HG02763 (cell line): ENCODE measurements around the gene NAMPT.
"Not testable (repeated sequence)": the region's sequence is repeated elsewhere in the genome, so short reads cannot be mapped to it uniquely, and the experiment has no call there.

Source experiments
- ATAC-seq: cut with Tn5 transposase; IDR thresholded peaks from one replicate; pipeline ENCODE4 v1.9.1; 2021; ENCODE audit warnings: mild to moderate bottlenecking, moderate library complexity; ENCODE audit not compliant: unreplicated experiment

The NAMPT gene

DNA sequence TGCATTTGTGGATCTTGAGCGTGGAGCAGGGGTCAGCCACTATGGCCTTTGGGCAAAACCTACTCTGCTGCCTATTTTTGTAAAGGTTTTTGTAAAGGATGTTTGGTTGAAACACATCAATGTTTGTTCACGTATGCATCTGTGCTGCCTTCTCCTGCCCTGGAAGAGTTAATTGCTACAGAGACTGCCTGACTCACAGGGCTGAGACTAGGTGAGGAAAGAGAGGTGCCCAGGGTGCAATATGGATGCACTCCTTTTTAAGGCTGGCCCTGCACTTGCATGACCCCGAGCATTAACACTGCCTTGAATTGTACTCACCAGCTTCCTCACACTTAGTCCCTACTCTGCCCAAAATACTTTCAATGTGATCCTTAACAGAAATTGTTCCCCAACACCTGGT is 20.9 kb upstream of the NAMPT start:
- ATAC-seq: no peak

DNA sequence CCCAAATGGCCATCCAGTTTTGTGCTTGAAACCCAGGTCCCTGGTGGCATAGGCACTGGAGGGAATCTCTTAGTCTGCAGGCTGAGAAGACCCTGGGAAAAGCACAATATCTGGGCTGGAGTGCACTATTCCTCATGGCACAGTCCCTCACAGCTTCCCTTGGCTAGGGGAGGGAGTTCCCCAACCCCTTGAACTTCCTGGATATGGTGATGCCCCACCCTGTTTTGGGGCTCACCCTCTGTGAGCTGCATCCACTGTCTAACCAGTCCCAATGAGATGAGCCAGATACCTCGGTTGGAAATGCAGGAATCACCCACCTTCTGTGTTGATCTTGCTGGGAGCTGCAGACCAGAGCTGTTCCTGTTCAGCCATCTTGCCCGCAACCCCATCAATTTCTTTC is 19.8 kb upstream of the NAMPT start:
- no peak for ATAC-seq

DNA sequence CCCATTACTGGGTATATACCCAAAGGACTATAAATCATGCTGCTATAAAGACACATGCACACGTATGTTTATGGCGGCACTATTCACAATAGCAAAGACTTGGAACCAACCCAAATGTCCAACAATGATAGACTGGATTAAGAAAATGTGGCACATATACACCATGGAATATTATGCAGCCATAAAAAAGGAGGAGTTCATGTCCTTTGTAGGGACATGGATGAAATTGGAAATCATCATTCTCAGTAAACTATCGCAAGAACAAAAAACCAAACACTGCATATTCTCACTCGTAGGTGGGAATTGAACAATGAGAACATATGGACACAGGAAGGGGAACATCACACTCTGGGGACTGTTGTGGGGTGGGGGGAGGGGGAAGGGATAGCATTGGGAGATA is 13.8 kb upstream of the NAMPT start:
- not testable (repeated sequence) for ATAC-seq

DNA sequence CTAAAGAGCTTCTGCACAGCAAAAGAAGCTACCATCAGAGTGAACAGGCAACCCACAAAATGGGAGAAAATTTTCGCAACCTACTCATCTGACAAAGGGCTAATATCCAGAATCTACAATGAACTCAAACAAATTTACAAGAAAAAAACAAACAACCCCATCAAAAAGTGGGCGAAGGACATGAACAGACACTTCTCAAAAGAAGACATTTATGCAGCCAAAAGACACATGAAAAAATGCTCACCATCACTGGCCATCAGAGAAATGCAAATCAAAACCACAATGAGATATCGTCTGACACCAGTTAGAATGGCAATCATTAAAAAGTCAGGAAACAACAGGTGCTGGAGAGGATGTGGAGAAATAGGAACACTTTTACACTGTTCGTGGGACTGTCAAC is 13.4 kb upstream of the NAMPT start:
- not testable (repeated sequence) for ATAC-seq

DNA sequence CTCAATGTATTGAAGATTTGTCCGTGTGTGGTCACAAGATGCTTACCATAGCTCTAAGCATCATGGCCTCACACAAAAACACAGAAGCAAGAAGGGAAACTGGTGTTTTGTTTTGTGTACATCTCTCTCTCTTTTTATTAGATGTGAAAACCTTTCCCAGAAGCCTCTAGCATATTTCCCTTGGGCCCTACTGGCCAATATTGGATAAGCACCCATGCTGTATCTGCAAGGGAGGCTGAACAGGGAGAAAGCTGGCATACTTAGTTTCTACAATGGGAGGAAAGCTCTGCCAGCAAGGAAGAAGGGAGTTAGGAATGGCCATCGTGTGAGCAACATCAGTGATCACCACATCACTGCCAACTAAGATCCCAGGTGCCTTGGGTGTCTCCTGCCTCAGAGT is 9.6 kb upstream of the NAMPT start:
- ATAC-seq: no peak

DNA sequence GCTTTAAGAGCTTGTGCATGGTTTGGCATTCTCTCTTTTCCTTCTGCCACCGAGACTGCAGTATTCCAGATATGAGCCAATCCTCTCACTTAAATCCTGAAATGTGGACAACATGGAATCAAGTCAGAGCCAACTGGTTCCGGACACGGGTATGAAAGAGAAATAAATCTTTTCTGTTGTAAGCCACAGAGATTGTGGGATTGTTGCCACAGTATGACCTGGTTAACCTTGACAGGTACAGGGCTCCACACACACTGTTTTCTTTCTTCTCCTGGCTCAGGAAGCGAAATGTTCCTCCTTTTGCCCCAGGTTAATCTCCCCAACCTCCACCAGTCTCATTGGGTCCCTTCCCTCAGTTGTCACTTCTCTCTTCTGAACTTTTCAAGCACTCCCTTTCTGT is 6.5 kb upstream of the NAMPT start:
- no peak for ATAC-seq

DNA sequence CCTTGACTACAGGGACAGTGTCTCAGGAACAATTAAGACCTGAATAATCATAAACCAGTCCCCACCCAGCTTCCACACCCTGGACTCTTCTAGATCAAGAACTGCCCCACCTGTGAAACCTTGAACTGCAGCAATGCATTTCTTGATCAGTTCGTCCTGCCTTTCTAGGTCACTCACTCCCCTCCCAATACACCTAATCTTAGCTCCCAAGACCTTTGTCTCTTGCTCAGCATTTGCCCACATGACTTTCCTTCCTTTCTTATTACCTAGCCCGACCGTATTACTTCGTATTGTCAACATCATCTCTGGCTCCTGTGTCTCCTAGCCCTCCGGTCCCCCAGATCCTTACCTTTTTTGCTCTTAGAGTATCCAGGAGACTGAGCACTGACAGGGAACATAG is 5.5 kb upstream of the NAMPT start:
- no peak for ATAC-seq

DNA sequence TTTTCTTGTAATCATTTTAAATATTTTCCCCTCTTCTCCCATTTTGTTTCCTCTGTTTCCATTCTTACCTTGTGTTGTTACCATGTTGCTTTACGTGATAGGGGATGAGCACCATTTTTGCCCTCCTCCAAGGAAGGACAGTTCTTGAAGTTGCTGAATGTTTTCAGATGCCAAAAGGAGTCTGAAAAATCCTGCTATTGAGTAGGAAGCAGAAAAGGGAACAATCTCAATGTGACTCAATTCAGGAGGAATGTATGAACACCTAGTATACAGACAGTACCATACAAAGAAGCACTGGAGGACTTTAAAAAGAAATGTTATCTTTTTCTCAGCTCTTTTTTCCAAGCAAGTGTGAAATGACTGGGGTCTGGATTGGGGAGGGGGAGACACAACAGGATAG is 5.1 kb upstream of the NAMPT start:
- no peak for ATAC-seq

DNA sequence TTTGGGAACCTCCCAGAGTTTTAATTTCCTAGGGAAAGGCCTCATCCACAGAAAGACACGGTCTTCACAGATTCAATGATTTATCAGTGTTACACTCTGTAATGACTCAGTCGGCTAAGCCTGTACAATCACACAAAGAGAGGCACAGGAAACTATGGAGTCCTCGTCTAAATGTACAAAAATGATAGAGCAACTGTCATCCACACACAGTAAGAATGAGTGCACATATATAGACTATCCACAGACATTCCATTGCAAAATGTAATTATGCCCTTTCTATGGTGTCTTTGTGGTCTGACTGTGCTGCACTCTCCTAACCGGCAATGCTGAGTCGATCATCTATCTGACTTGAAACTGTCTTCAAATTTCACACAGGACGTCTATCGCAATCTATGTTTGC is 3.5 kb upstream of the NAMPT start:
- ATAC-seq: no peak

DNA sequence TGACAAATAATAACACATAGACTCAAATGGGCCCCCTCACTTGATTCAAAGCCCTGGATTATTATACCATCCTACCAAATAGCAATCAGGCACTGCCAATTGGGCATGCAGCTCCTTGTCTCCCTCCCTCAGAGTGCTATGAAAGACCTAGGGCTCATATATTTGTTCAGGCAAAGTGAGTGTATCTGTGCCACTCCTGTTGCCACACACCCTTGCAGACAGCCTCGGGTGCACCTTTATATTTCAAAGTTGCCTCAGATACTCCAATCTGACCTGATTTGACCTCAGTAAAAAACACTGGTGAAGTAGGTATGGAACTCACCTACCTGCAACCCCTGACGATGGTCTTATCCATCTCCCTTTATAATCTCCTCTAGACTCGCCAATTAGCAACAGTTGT is 3.0 kb upstream of the NAMPT start:
- ATAC-seq: no peak

DNA sequence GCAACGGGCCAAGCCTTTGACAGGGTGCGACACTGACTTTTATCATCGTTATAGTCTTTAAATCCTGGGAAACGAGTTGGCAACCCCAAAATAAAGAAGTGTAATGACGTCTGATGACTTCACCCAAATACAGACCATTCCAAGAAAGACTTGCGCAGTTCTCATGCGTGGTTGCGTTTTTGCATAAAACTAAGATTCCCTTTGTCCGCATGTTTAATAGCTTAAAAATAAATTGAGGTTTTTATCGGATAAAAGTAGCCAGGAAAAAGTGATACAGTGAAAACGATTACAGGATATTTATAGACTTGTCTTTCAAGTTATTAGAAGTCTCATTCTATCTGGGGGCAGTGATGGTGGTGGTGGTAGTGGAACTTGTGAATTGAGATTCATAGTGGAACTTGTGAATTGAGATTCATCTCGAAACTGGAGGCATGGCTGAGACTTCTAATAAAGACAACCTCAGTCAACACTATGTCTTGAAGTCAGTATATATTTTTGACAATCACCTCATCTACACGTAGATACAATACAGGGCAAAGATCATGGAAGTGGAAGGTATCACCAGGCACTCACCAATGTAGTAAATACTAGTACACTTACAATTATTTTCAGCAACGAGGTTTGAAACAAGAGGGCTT is 1.2 kb upstream of the NAMPT start:
- ATAC-seq: peak; percentile 27

DNA sequence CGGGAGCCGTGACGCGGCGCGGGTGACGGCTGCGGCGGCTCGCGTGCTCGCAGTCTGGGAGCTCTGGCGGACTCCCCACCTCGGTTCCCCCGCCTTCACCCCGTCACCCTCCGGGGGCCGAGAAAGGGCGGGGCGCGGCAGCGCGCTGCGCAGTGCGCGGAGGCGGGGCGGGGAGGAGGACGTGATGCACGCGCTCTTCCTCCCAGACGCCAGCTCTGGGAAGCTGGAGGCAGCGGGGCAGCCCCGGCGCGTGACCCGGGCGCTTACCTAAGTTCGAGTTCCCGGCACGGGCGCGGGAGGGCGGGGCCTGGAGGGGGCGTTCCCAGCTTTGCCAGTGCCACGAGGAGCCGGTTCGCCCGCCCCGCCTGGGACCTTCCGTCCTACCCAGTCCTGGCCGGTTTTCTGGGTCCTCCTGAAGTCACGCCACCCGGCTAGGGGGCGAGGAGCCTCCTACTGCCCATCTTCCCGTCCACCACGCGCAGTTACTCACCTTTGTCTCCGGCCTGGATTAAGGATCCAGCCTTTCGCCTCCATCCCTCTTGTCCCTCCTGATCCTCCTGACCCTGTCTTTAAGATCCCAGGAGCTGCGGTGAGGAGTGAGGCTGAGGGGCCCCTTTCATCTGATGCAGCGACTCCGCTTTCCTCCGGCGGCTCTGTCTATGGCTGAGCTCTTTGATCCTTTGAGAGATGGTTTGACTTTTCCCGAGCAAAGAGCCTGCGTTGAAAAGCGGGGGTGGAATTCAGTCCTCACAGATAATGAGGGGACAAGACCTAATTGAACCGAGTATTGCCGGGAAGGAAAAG is 470 bp upstream of the NAMPT start:
- peak; percentile 87 for ATAC-seq

DNA sequence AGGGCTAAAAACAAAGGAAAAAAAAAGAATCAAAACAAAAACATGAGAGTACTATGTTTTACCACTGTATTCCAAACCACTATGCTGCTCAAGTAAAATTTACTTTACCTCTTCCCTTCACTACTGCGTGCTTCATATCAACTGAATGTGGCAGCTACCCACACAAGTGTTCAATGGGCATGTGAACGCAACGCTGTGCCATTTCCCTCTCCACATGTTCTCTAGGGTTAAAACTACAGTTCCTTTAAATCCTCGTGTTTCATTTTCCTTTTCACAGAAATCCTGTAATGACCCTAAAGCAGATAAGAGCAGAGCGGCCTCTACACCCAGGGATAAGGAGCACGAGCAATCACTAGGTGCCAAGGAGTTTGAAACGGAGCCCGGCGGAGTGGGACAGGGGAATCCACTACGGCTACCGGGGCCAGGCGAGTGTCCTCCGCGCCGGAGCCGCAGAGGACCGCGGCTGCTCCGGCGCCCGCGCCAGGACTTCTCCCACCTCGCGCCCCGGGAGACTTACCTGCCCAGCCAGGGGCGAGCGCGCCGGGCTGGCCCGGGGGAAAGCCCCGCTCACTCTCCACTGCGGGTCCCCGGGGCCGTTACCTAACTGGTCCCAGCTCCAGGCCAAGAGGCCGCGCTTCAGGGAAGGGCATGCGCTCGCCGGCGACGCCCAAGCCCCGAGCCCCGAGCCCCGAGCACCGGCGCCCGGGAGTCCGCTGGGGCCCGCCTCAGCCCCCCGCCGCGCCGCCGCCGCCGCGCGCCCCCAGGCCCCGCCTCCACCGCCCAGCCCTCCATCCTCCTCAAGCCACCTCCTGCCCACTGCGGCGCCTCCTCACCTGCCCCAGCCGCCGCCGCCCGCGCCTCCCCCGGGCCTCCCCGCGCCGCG is 711 bp downstream of the NAMPT start:
- peak; percentile 12 for ATAC-seq

DNA sequence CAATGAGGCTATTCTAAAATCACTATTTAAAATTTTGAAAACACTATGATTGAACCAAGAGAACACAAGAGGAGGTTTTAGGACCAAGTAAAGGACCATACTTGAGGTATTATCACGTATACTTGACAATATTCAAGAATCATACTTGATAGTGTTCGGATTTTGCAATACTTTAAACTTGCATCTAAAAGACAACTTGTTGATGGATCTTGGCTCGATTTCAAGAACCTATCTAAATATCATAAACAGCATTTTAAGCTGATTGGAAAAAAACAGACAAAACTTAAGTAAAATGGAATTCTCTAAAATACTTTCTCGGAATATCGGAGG is 1.3 kb downstream of the NAMPT start:
- no peak for ATAC-seq

DNA sequence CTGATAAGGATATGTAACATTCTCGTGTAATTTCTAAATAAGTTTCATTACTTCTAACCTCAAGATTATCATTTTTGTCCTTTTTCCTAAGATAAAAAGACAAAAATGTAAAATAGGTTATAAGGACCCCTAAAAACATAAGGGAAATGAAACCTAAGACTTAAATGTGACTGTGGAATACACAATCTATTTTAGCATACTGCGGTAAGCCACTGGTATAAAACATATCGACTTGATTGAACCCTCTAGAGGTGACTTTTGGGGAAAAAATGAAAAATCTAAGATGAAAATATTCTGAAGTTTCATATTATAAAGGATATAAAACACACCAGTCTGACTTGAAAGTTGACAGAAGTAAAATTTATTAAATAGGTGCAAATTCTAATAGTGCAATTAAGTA is 1.9 kb downstream of the NAMPT start:
- no peak for ATAC-seq

DNA sequence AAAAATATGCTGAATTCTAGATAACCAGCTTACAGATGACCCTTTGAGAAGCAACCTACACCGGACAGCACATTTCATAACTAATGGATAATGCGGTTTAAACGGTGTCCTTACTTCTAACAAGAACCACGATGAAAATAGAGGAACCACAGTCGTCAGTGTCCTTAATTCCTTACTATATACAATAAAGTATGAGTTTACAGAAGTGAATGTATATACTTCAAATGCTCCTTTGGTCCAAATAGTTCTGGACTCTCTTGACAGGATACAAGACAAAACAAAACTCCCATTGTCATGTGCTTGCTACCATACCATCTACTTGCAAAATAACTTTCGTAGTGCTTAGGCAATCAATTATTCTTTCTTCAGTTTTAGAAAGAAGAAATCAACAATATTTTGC is 2.4 kb downstream of the NAMPT start:
- no peak for ATAC-seq

DNA sequence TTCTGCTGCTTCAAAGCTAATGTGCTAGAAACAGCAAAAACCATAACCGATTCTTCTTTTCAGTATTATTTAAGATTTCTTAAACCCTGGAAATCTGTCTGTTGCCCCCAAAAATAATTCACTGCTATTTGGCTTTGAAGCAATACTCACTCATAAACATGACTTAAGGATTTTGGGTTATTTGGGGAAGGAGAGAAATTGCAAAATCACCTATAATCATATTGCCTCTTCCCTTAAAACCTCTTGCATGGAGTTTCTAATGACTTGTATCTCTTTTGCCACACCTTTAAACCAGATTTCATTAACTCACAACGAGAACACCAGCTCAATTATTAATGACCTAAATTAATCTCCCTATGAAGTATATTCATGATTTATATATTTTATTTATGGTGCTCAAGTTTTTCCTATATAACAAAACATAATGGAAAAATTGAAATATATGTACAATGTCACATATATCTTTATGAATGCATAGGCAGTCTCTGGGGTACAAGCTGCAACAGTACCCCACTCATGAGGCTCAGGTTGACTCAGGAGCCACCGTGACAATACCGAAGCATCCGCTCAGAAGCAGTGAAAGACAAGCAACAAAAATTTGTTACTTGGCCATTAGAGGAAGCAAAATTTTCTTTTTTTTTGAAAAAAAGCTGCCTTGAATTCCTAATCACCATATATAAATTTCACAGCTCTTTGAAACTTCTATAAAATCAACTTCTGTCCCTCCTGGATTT is 3.0 kb downstream of the NAMPT start:
- ATAC-seq: no peak

DNA sequence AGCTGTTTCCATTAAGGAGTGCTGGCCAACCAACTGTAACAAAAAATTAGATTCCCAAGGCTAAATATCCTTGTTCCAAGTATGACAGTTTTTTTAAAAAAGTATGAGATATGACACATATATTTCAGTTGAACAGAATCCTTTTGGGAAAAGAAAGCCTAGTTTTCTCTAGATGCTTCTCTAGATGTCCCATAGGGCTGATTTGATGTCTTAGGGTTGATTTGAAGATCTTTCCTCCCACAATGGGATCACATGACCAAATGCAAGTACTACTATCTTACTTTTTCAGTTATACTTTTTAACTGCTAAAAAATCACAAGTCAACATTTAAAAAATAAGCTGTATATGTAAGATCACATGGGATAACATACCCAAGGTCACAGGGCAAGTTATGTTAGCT is 3.7 kb downstream of the NAMPT start:
- no peak for ATAC-seq

DNA sequence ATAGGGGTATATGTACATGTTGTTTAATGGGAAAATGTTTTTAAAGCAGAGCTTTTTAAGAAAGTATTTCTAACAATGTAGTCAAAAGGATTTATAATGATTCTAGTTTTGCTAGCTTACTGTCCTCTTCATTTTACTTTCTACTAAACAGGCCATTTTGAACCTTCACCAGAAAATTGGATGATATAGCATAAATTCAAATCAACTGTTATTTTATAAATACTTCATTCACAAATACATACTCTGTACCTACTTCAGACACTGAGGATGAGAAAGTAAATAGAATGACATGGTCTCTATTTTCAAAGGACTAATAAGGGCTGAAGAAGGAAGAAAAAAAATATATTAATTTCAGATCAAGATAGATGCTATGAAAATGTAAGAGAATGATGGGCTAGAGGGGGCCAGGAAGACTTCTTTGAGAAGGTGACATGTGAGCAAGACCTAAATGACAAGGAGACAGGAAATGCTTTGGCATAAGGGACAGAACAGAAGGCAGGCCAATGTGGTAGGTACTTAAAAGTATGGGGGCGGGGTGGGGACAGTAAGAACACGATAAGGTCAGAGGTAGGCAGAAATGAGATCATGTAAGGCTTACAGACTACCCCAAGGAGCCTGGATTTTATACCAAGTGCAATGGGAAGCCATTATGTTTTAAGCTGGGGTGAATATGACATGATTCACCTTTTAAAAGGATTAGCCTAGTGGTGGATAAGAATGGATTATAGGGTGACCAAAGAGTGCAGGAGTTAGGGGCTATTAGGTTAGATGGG is 5.2 kb downstream of the NAMPT start:
- no peak for ATAC-seq

DNA sequence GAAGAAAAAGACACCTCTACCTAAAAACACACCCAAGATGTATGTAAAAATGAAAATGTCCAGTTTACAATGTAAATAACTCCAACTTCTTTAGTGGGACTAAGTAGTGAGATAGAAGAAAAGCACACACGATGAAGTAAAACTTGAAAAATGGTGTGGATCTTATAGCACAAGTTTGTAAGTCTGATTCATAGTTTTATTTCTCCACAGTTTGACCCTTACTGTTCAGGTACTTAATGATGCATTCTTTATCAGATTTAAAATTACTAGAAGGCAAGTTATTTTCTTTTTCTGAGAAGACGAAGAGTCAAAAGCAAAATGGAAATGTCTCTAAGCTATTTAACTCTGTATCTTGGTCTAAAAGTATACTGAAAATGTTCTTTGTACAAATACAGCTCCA is 6.1 kb downstream of the NAMPT start:
- ATAC-seq: no peak

DNA sequence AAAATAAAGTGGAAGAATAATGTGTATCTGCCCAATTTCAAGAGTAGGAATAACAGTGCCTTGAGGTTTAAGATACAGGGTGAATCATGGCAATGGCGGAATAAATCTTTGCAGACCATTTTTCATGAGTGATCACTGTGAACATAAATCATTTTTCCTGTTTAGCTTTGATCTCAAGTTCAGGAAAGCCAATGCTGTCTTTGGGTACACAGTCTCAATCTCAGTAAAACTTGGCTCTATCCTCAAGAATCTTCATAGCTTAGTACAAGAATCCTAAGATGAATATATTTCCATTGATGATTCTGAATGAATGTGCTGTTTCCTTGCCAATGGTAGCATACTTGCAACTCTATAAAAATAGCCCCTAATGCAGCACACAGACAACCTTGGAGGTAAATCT is 6.8 kb downstream of the NAMPT start:
- ATAC-seq: no peak
